ENCODE data around the gene ZNF658.
"Not testable (repeated sequence)": the region's sequence is repeated elsewhere in the genome, so short reads cannot be mapped to it uniquely, and the experiment has no call there.

ZNF658 gene

GRCh38 chr9:66900490-66901131, at the start of gene ZNF658:
Gene ZNF658, plus strand, starts transcription at chr9:66900725. Its CDS starts 2,837 bp downstream, at chr9:66903562.
- H3K4me1 ChIP-seq (ENCODE audit: control insufficient read depth, insufficient read depth, low read length); H3K36me3 ChIP-seq (ENCODE audit: control insufficient read depth, insufficient read depth, low read length); H3K9me3 ChIP-seq (ENCODE audit: control insufficient read depth, insufficient read depth, low read length); H3K27ac ChIP-seq (ENCODE audit: low read length); H3K27me3 ChIP-seq (ENCODE audit: control insufficient read depth, insufficient read depth, low read length): not testable (repeated sequence)
- peak; percentile 41 for DNase-seq (ENCODE audit: low read depth, low spot score)
- no CpG with 5 or more reads among the region's 46 CpGs for WGBS (ENCODE audit: insufficient coverage, insufficient read length)
- peak within 1 kb of the TSS; percentile 36; the same call in 1 of the 2 replicates for H3K4me3 ChIP-seq (ENCODE audit: low read length)

GRCh38 chr9:66861732-66862131, 38.8 kb upstream of the ZNF658 start:
- not testable (repeated sequence) for H3K4me3 ChIP-seq (ENCODE audit: low read length); H3K4me1 ChIP-seq (ENCODE audit: control insufficient read depth, insufficient read depth, low read length); H3K9me3 ChIP-seq (ENCODE audit: control insufficient read depth, insufficient read depth, low read length); H3K27ac ChIP-seq (ENCODE audit: low read length); H3K27me3 ChIP-seq (ENCODE audit: control insufficient read depth, insufficient read depth, low read length); H3K36me3 ChIP-seq (ENCODE audit: control insufficient read depth, insufficient read depth, low read length); DNase-seq (ENCODE audit: low read depth, low spot score)
- WGBS (ENCODE audit: insufficient coverage, insufficient read length), result no CpG with 5 or more reads among the region's 4 CpGs

GRCh38 chr9:66868660-66869059, 31.9 kb upstream of the ZNF658 start:
- H3K36me3 ChIP-seq (ENCODE audit: control insufficient read depth, insufficient read depth, low read length); DNase-seq (ENCODE audit: low read depth, low spot score); H3K27me3 ChIP-seq (ENCODE audit: control insufficient read depth, insufficient read depth, low read length); H3K4me1 ChIP-seq (ENCODE audit: control insufficient read depth, insufficient read depth, low read length); H3K9me3 ChIP-seq (ENCODE audit: control insufficient read depth, insufficient read depth, low read length); H3K4me3 ChIP-seq (ENCODE audit: low read length); H3K27ac ChIP-seq (ENCODE audit: low read length): not testable (repeated sequence)
- WGBS (ENCODE audit: insufficient coverage, insufficient read length), result no CpG with 5 or more reads among the region's 3 CpGs

DNA sequence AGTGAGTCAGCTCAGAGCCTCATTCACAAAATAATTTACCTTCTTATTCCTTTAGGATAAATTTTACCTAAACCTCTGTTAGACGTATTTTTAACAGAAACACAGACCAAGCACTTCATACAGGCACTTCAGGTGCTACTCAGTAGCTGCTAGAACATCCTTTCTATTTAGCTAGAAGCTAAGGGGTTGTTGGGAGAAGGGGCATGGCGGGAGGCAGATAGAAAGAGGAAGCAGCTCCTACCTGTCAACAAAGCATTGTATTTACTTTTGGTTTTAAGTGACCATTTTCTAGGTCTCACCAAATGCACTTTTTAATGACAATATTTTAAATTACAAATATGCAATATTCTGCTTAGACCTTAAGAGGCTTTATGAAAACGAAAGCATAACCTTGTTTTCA, 19.9 kb upstream of the ZNF658 start:
- H3K4me1 ChIP-seq (ENCODE audit: control insufficient read depth, insufficient read depth, low read length); H3K4me3 ChIP-seq (ENCODE audit: low read length); H3K27me3 ChIP-seq (ENCODE audit: control insufficient read depth, insufficient read depth, low read length); H3K27ac ChIP-seq (ENCODE audit: low read length); H3K36me3 ChIP-seq (ENCODE audit: control insufficient read depth, insufficient read depth, low read length); DNase-seq (ENCODE audit: low read depth, low spot score); H3K9me3 ChIP-seq (ENCODE audit: control insufficient read depth, insufficient read depth, low read length): not testable (repeated sequence)
- no CpG with 5 or more reads among the region's 3 CpGs for WGBS (ENCODE audit: insufficient coverage, insufficient read length)

DNA sequence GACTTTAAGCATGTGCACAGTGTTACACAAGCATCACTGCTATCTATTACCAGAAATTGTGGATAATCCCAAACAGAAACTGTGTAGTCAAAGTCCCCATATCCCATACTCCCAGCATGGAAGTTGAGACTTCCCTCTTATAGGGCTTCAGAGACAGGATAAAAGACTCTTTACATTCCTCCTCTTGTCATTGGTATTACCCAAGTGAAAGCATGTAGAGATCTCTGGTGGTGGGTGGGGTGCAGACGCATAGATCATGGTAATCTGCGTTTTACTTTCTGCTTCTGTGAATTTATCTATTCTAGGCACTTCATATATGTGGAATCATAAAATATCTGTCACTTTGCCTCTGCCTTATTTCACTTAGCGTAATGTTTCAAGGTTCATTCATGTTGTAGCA, 18.7 kb upstream of the ZNF658 start:
- not testable (repeated sequence) for H3K36me3 ChIP-seq (ENCODE audit: control insufficient read depth, insufficient read depth, low read length); H3K4me3 ChIP-seq (ENCODE audit: low read length); H3K27ac ChIP-seq (ENCODE audit: low read length); H3K9me3 ChIP-seq (ENCODE audit: control insufficient read depth, insufficient read depth, low read length); H3K4me1 ChIP-seq (ENCODE audit: control insufficient read depth, insufficient read depth, low read length); DNase-seq (ENCODE audit: low read depth, low spot score); H3K27me3 ChIP-seq (ENCODE audit: control insufficient read depth, insufficient read depth, low read length)
- WGBS (ENCODE audit: insufficient coverage, insufficient read length), result no CpG with 5 or more reads among the region's 3 CpGs

- not testable (repeated sequence) for H3K27ac ChIP-seq (ENCODE audit: low read length); H3K36me3 ChIP-seq (ENCODE audit: control insufficient read depth, insufficient read depth, low read length); H3K27me3 ChIP-seq (ENCODE audit: control insufficient read depth, insufficient read depth, low read length); H3K4me1 ChIP-seq (ENCODE audit: control insufficient read depth, insufficient read depth, low read length); H3K9me3 ChIP-seq (ENCODE audit: control insufficient read depth, insufficient read depth, low read length); H3K4me3 ChIP-seq (ENCODE audit: low read length); DNase-seq (ENCODE audit: low read depth, low spot score)
- no CpG with 5 or more reads among the region's 1 CpG for WGBS (ENCODE audit: insufficient coverage, insufficient read length)
Observed at GRCh38 chr9:66890334-66890733, 10.2 kb upstream of the ZNF658 start.

DNA sequence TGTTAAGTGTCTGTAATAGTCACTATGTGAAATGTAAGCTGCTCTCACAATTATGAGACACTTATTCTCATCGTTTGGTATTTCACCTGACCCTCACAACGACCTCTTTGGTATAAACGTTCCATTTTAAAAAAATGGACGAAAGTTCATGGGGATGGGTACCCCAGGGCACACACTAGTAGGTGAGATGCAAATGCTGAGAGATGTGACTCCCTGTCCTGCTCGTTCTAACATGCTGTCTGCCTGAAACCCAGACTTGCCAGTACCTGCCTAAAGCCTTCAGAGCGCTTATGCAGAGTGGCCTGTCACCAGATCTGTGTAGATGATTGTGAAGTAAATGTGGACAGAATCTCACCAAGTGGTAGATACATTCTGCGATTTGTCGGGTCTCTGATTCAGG, 616 bp downstream of the ZNF658 start:
- not testable (repeated sequence) for H3K27me3 ChIP-seq (ENCODE audit: control insufficient read depth, insufficient read depth, low read length); H3K36me3 ChIP-seq (ENCODE audit: control insufficient read depth, insufficient read depth, low read length); H3K27ac ChIP-seq (ENCODE audit: low read length); DNase-seq (ENCODE audit: low read depth, low spot score); H3K4me3 ChIP-seq (ENCODE audit: low read length); H3K4me1 ChIP-seq (ENCODE audit: control insufficient read depth, insufficient read depth, low read length); H3K9me3 ChIP-seq (ENCODE audit: control insufficient read depth, insufficient read depth, low read length)
- no CpG with 5 or more reads among the region's 8 CpGs for WGBS (ENCODE audit: insufficient coverage, insufficient read length)

DNA sequence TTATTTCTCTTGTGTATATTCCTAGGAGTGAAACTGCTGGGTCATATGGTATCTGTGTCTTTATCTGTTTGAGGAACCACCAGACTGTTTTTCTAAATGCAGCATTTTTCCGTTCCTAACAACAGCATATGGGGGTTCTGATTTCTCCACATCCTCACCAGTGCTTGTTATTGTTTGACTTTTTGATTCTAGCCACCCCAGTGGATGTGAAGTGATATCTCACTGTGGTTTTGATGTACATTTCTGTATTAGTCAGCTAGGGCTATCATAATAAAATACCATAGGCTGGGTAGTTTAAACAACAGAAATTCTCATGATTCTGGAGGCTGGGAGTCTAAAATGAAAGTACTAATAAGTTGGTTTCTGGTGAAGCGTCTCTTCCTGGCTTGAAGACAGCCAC, 9.0 kb downstream of the ZNF658 start:
- H3K9me3 ChIP-seq (ENCODE audit: control insufficient read depth, insufficient read depth, low read length); H3K27ac ChIP-seq (ENCODE audit: low read length); H3K36me3 ChIP-seq (ENCODE audit: control insufficient read depth, insufficient read depth, low read length); H3K4me1 ChIP-seq (ENCODE audit: control insufficient read depth, insufficient read depth, low read length); H3K4me3 ChIP-seq (ENCODE audit: low read length); DNase-seq (ENCODE audit: low read depth, low spot score); H3K27me3 ChIP-seq (ENCODE audit: control insufficient read depth, insufficient read depth, low read length): not testable (repeated sequence)
- WGBS (ENCODE audit: insufficient coverage, insufficient read length), result no CpG with 5 or more reads among the region's 2 CpGs

DNA sequence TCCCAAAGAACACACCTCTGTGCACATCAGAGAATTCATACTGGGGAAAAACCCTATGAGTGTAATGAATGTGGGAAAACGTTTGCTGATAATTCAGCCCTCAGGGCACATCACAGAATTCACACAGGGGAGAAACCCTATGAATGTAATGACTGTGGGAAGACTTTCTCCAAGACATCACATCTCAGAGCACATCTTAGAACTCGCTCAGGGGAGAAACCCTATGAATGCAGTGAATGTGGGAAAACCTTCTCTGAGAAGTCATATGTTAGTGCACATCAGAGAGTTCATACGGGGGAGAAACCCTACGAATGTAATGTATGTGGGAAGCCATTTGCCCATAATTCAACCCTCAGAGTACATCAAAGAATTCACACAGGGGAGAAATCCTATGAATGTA, 19.5 kb downstream of the ZNF658 start:
- not testable (repeated sequence) for H3K9me3 ChIP-seq (ENCODE audit: control insufficient read depth, insufficient read depth, low read length); H3K27me3 ChIP-seq (ENCODE audit: control insufficient read depth, insufficient read depth, low read length); H3K4me1 ChIP-seq (ENCODE audit: control insufficient read depth, insufficient read depth, low read length); H3K4me3 ChIP-seq (ENCODE audit: low read length); H3K27ac ChIP-seq (ENCODE audit: low read length); DNase-seq (ENCODE audit: low read depth, low spot score); H3K36me3 ChIP-seq (ENCODE audit: control insufficient read depth, insufficient read depth, low read length)
- WGBS (ENCODE audit: insufficient coverage, insufficient read length), result no CpG with 5 or more reads among the region's 4 CpGs

- not testable (repeated sequence) for H3K27me3 ChIP-seq (ENCODE audit: control insufficient read depth, insufficient read depth, low read length); DNase-seq (ENCODE audit: low read depth, low spot score); H3K4me3 ChIP-seq (ENCODE audit: low read length); H3K4me1 ChIP-seq (ENCODE audit: control insufficient read depth, insufficient read depth, low read length); H3K27ac ChIP-seq (ENCODE audit: low read length); H3K9me3 ChIP-seq (ENCODE audit: control insufficient read depth, insufficient read depth, low read length); H3K36me3 ChIP-seq (ENCODE audit: control insufficient read depth, insufficient read depth, low read length)
- WGBS (ENCODE audit: insufficient coverage, insufficient read length), result no CpG with 5 or more reads among the region's 1 CpG
Observed at GRCh38 chr9:66936194-66936870, 35.8 kb downstream of the ZNF658 start.

DNA sequence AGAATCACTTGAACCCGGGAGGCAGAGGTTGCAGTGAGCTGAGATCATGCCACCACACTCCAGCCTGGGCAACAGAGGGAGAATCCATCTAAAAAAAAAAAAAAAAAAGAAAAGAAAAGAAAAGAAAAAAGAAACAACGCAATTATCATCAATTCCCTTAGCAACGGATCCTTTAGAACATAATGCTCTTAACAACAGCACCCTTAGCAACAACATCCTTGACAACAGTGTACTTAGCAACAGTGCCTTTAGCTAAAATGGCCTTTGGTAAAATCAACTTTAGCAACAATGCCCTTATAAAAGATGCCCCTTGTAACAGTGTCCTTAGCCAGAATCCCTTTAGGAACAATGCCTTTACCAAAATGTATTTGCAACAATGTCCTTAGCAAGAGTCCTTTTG, 37.1 kb downstream of the ZNF658 start:
- not testable (repeated sequence) for H3K27ac ChIP-seq (ENCODE audit: low read length); H3K27me3 ChIP-seq (ENCODE audit: control insufficient read depth, insufficient read depth, low read length); DNase-seq (ENCODE audit: low read depth, low spot score); H3K4me1 ChIP-seq (ENCODE audit: control insufficient read depth, insufficient read depth, low read length); H3K9me3 ChIP-seq (ENCODE audit: control insufficient read depth, insufficient read depth, low read length); H3K36me3 ChIP-seq (ENCODE audit: control insufficient read depth, insufficient read depth, low read length); H3K4me3 ChIP-seq (ENCODE audit: low read length)
- no CpG with 5 or more reads among the region's 3 CpGs for WGBS (ENCODE audit: insufficient coverage, insufficient read length)

All from iPS DF 6.9 (cell line).